ENCODE results near the gene CSTF1. TPM values are rescaled to one million over a fixed set of nuclear protein-coding genes. Genes with fewer than 3 reads are reported as not detected.

Gene CSTF1
- total and polyA plus RNA-seq, 4 donors, result 11.9 to 20.2 (median 16.0) TPM

DNA sequence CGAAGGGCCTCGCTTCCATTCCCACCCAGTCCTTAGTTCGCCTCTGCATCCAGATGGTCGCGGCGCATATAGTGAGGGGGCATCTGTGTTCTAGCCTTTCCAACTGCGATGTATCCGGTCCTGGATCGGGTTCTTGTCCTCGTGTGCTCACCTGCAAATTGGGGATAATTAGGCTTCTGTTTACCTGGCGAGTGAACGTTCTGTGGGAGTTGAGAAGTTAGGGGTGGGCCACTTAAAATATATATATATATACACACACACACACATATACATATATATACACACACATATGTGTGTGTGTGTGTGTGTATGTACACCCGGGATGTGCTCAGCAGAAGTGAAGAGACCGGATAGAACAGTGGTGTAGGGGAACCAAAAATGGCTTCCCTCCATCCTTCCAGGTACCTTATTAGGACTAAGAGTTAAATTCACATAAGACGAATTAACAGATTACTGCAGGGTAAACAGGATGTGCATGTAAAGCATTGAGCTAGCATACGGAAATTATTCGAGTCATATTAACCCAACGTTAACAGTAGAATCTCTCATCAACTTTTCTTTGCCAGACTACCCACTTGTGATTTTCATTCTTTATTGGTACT lies 537 bp downstream of the CSTF1 start:
- no peaks in the 10 kb centered on the region for H3K27me3 ChIP-seq (ENCODE audit: control insufficient read depth in 4 of 4, insufficient read depth in 4 of 4, low read length in 3 of 4)
- WGBS, result 2% methylated on average over 18 of the region's 18 CpGs
- H3K9me3 ChIP-seq (ENCODE audit: control insufficient read depth in 4 of 4, low read length in 3 of 4), result no peaks in the 10 kb centered on the region
- H3K27ac ChIP-seq (ENCODE audit: low read depth in 1 of 2, low read length in 2 of 2), result peak overlapping the region; percentile 93 to 96
- H3K4me1 ChIP-seq (ENCODE audit: control insufficient read depth in 4 of 4, insufficient read depth in 4 of 4, low read length in 3 of 4), result peaks cover 2 to 21% (median 16%) of the 10 kb centered on the region in 4 donors
- H3K9ac ChIP-seq (ENCODE audit: low read depth in 1 of 2, low read length in 2 of 2), result peak overlapping the region; percentile 90 to 93
- H3K4me3 ChIP-seq (ENCODE audit: low read depth in 1 of 3, low read length in 3 of 3), result peak overlapping the region; percentile 56 to 99 (median 92)
- DNase-seq (ENCODE audit: low spot score), result no peak
- peaks cover 2 to 27% (median 23%) of the 10 kb centered on the region in 4 donors for H3K36me3 ChIP-seq (ENCODE audit: control insufficient read depth in 4 of 4, insufficient read depth in 3 of 4, low read depth in 1 of 4, low read length in 3 of 4)
- TF ChIP-seq JUND (IDR thresholded peaks at IDR 0.05) (no peak), YY1 (IDR thresholded peaks at IDR 0.05) (no peak), RXRA (IDR thresholded peaks at IDR 0.05) (no peak), FOXA1 (IDR thresholded peaks at IDR 0.05) (no peak), FOXA2 (IDR thresholded peaks at IDR 0.05) (no peak), TAF1 (conservative IDR thresholded peaks at IDR 0.05) (no peak), HNF4A (conservative IDR thresholded peaks at IDR 0.05) (no peak), NR2F2 (IDR thresholded peaks at IDR 0.05) (no peak), EGR1 (IDR thresholded peaks at IDR 0.05; ENCODE audit: low read depth in 2 of 2) (no peak), GABPA (IDR thresholded peaks at IDR 0.05 in 1 of 2, conservative IDR thresholded peaks at IDR 0.05 in 1 of 2) (no peak), HNF4G (IDR thresholded peaks at IDR 0.05) (no peak), RAD21 (IDR thresholded peaks at IDR 0.05) (no peak), SP1 (IDR thresholded peaks at IDR 0.05) (no peak)
- TF ChIP-seq, protein P1, sequence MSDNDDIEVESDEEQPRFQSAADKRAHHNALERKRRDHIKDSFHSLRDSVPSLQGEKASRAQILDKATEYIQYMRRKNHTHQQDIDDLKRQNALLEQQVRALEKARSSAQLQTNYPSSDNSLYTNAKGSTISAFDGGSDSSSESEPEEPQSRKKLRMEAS (IDR thresholded peaks at IDR 0.05), result no peak
- TF ChIP-seq, protein P2, sequence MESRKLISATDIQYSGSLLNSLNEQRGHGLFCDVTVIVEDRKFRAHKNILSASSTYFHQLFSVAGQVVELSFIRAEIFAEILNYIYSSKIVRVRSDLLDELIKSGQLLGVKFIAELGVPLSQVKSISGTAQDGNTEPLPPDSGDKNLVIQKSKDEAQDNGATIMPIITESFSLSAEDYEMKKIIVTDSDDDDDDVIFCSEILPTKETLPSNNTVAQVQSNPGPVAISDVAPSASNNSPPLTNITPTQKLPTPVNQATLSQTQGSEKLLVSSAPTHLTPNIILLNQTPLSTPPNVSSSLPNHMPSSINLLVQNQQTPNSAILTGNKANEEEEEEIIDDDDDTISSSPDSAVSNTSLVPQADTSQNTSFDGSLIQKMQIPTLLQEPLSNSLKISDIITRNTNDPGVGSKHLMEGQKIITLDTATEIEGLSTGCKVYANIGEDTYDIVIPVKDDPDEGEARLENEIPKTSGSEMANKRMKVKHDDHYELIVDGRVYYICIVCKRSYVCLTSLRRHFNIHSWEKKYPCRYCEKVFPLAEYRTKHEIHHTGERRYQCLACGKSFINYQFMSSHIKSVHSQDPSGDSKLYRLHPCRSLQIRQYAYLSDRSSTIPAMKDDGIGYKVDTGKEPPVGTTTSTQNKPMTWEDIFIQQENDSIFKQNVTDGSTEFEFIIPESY (IDR thresholded peaks at IDR 0.05), result no peak

DNA sequence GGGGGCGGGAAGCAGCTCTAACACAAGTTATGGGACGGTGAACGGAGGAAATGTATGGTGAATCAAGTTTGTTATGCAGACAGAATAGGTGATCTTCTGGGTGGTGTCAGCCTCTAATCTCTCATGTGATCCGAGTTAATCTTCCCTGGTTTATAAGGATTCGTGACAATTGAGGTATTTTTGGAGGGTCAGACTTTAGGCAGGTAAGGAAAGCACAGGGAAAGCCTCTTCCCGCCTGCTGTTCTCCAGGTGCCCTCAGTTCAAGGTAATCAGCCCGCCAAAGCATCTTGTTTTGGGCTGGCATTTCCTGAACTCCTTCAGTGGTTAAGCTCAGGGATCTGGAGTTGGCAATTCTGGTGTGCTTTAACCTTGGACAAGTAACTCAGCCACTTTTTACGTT lies 1.2 kb downstream of the CSTF1 start:
- Histone ChIP-seq H3K9ac (ENCODE audit: low read depth in 1 of 2, low read length in 2 of 2) (no peak overlapping the region), H3K27ac (ENCODE audit: low read depth in 1 of 2, low read length in 2 of 2) (peak overlapping the region in 1 of 2 donors; percentile 4), H3K4me1 (ENCODE audit: control insufficient read depth in 4 of 4, insufficient read depth in 4 of 4, low read length in 3 of 4) (peaks cover 2 to 21% (median 16%) of the 10 kb centered on the region in 4 donors), H3K4me3 (ENCODE audit: low read depth in 1 of 3, low read length in 3 of 3) (peak overlapping the region; percentile 56 to 99 (median 92)), H3K36me3 (ENCODE audit: control insufficient read depth in 4 of 4, insufficient read depth in 3 of 4, low read depth in 1 of 4, low read length in 3 of 4) (peaks cover 3 to 33% (median 29%) of the 10 kb centered on the region in 4 donors), H3K27me3 (ENCODE audit: control insufficient read depth in 4 of 4, insufficient read depth in 4 of 4, low read length in 3 of 4) (no peaks in the 10 kb centered on the region), H3K9me3 (ENCODE audit: control insufficient read depth in 4 of 4, low read length in 3 of 4) (no peaks in the 10 kb centered on the region)
- TF ChIP-seq, protein P3, sequence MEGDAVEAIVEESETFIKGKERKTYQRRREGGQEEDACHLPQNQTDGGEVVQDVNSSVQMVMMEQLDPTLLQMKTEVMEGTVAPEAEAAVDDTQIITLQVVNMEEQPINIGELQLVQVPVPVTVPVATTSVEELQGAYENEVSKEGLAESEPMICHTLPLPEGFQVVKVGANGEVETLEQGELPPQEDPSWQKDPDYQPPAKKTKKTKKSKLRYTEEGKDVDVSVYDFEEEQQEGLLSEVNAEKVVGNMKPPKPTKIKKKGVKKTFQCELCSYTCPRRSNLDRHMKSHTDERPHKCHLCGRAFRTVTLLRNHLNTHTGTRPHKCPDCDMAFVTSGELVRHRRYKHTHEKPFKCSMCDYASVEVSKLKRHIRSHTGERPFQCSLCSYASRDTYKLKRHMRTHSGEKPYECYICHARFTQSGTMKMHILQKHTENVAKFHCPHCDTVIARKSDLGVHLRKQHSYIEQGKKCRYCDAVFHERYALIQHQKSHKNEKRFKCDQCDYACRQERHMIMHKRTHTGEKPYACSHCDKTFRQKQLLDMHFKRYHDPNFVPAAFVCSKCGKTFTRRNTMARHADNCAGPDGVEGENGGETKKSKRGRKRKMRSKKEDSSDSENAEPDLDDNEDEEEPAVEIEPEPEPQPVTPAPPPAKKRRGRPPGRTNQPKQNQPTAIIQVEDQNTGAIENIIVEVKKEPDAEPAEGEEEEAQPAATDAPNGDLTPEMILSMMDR (IDR thresholded peaks at IDR 0.05; ENCODE audit: low read depth, low read length, missing input control), result no peak
- TF ChIP-seq HNF4A (conservative IDR thresholded peaks at IDR 0.05), result no peak
- TF ChIP-seq GABPA (IDR thresholded peaks at IDR 0.05 in 1 of 2, conservative IDR thresholded peaks at IDR 0.05 in 1 of 2), result no peak
- TF ChIP-seq FOXA2 (IDR thresholded peaks at IDR 0.05), result no peak
- TF ChIP-seq FOXA1 (IDR thresholded peaks at IDR 0.05), result no peak
- no peak for TF ChIP-seq YY1 (IDR thresholded peaks at IDR 0.05)
- no peak for TF ChIP-seq JUND (IDR thresholded peaks at IDR 0.05)
- no peak for TF ChIP-seq HNF4G (IDR thresholded peaks at IDR 0.05)
- TF ChIP-seq, protein P1 (IDR thresholded peaks at IDR 0.05), result no peak
- TF ChIP-seq, protein P4, sequence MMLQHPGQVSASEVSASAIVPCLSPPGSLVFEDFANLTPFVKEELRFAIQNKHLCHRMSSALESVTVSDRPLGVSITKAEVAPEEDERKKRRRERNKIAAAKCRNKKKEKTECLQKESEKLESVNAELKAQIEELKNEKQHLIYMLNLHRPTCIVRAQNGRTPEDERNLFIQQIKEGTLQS (IDR thresholded peaks at IDR 0.05), result no peak
- no peak for TF ChIP-seq RXRA (IDR thresholded peaks at IDR 0.05)
- no peak for TF ChIP-seq EGR1 (IDR thresholded peaks at IDR 0.05; ENCODE audit: low read depth in 2 of 2)
- no peak for TF ChIP-seq NR2F2 (IDR thresholded peaks at IDR 0.05)
- TF ChIP-seq, protein P2 (IDR thresholded peaks at IDR 0.05), result no peak
- no peak for TF ChIP-seq TAF1 (conservative IDR thresholded peaks at IDR 0.05)
- no peak for DNase-seq (ENCODE audit: low spot score)
- WGBS, result 73% methylated on average over 8 of the region's 8 CpGs

Measured in liver (tissue), 9 donors.